ENCODE measurements around the gene WDR31.
A peak's percentile ranks its signal among the peaks of the same experiment; 100 is the strongest.
"Not testable (repeated sequence)": the region's sequence is repeated elsewhere in the genome, so short reads cannot be mapped to it uniquely, and the experiment has no call there.

WDR31 gene

GRCh38 chr9:113369855-113370140 is 29.7 kb upstream of the WDR31 start:
- intact Hi-C loops (cut with DNase I), result no loop called here
- DNase-seq, result no peak

GRCh38 chr9:113368982-113369854 is 29.1 kb upstream of the WDR31 start:
- no peak for DNase-seq
- intact Hi-C loops (cut with DNase I), result no loop called here

- DNase-seq, result no peak
- intact Hi-C loops (cut with DNase I), result no loop called here
Measured at GRCh38 chr9:113368348-113368981, 28.4 kb upstream of the WDR31 start.

- DNase-seq; intact Hi-C loops (cut with DNase I): not testable (repeated sequence)
Measured at GRCh38 chr9:113365652-113366051, 25.6 kb upstream of the WDR31 start.

- intact Hi-C loops (cut with DNase I), result no loop called here
- DNase-seq, result no peak
Measured at GRCh38 chr9:113364951-113365350, 24.9 kb upstream of the WDR31 start.

GRCh38 chr9:113363336-113363735 is 23.3 kb upstream of the WDR31 start:
- intact Hi-C loops (cut with DNase I), result no loop called here

GRCh38 chr9:113361304-113362018 is 21.4 kb upstream of the WDR31 start:
- intact Hi-C loops (cut with DNase I), result no loop called here
- peak in 1 of 10 donors; percentile 88 for DNase-seq

More at GRCh38 chr9:113363336-113363735, 23.3 kb upstream of the WDR31 start:
- DNase-seq, result no peak

GRCh38 chr9:113360242-113360842 is 20.3 kb upstream of the WDR31 start:
- intact Hi-C loops (cut with DNase I), result no loop called here
- no peak for DNase-seq

GRCh38 chr9:113359385-113359784 is 19.3 kb upstream of the WDR31 start:
- DNase-seq, result no peak
- intact Hi-C loops (cut with DNase I), result no loop called here

- no peak for DNase-seq
- intact Hi-C loops (cut with DNase I), result no loop called here
Measured at GRCh38 chr9:113356686-113357292, 16.7 kb upstream of the WDR31 start.

- intact Hi-C loops (cut with DNase I), result no loop called here
- no peak for DNase-seq
Measured at GRCh38 chr9:113355040-113355596, 15.0 kb upstream of the WDR31 start.

GRCh38 chr9:113352411-113352810 is 12.3 kb upstream of the WDR31 start:
- no peak for DNase-seq
- intact Hi-C loops (cut with DNase I), result no loop called here

GRCh38 chr9:113352006-113352405 is 11.9 kb upstream of the WDR31 start:
- DNase-seq, result no peak
- intact Hi-C loops (cut with DNase I), result no loop called here

GRCh38 chr9:113350937-113351336 is 10.9 kb upstream of the WDR31 start:
- intact Hi-C loops (cut with DNase I), result no loop called here
- DNase-seq, result no peak

- intact Hi-C loops (cut with DNase I), result no loop called here
- no peak for DNase-seq
Measured at GRCh38 chr9:113350107-113350661, 10.1 kb upstream of the WDR31 start.

- DNase-seq, result no peak
- intact Hi-C loops (cut with DNase I), result no loop called here
Measured at GRCh38 chr9:113349445-113350094, 9.5 kb upstream of the WDR31 start, which contains the start of gene BSPRY. Gene BSPRY (plus strand): TSS chr9:113349541. CDS start chr9:113349580, 39 bp downstream.

- DNase-seq, result no peak
- intact Hi-C loops (cut with DNase I), result no loop called here
Measured at GRCh38 chr9:113349066-113349444, 9.0 kb upstream of the WDR31 start.

- no peak for DNase-seq
- intact Hi-C loops (cut with DNase I), result no loop called here
Measured at GRCh38 chr9:113348437-113348836, 8.4 kb upstream of the WDR31 start.

GRCh38 chr9:113345671-113346070 is 5.6 kb upstream of the WDR31 start:
- no peak for DNase-seq
- intact Hi-C loops (cut with DNase I), result no loop called here
